ENCODE measurements around the gene SHROOM4.

SHROOM4 gene

GRCh38 chrX:50707955-50708699 lies 105.9 kb downstream of the SHROOM4 start:
- DNase-seq (ENCODE audit: low read depth), result no peak

GRCh38 chrX:50707405-50707804 lies 106.6 kb downstream of the SHROOM4 start:
- no peak for DNase-seq (ENCODE audit: low read depth)

GRCh38 chrX:50705042-50705441 lies 109.0 kb downstream of the SHROOM4 start:
- DNase-seq (ENCODE audit: low read depth), result peak; percentile 41

- peak; percentile 10 for DNase-seq (ENCODE audit: low read depth)
Observed at GRCh38 chrX:50704360-50704759, 109.6 kb downstream of the SHROOM4 start.

- DNase-seq (ENCODE audit: low read depth), result no peak
Observed at GRCh38 chrX:50700921-50701320, 113.1 kb downstream of the SHROOM4 start.

GRCh38 chrX:50698944-50699343 lies 115.0 kb downstream of the SHROOM4 start:
- no peak for DNase-seq (ENCODE audit: low read depth)

- DNase-seq (ENCODE audit: low read depth), result peak; percentile 49
Observed at GRCh38 chrX:50697691-50698090, 116.3 kb downstream of the SHROOM4 start.

GRCh38 chrX:50691820-50692219 lies 122.2 kb downstream of the SHROOM4 start:
- DNase-seq (ENCODE audit: low read depth), result peak; percentile 24

- no peak for DNase-seq (ENCODE audit: low read depth)
Observed at GRCh38 chrX:50684871-50685270, 129.1 kb downstream of the SHROOM4 start.

- DNase-seq (ENCODE audit: low read depth), result no peak
Observed at GRCh38 chrX:50680990-50681389, 133.0 kb downstream of the SHROOM4 start.

GRCh38 chrX:50677789-50678188 lies 136.2 kb downstream of the SHROOM4 start:
- DNase-seq (ENCODE audit: low read depth), result no peak

- DNase-seq (ENCODE audit: low read depth), result no peak
Observed at GRCh38 chrX:50671661-50672060, 142.3 kb downstream of the SHROOM4 start.

GRCh38 chrX:50668860-50669259 lies 145.1 kb downstream of the SHROOM4 start:
- DNase-seq (ENCODE audit: low read depth), result no peak

- no peak for DNase-seq (ENCODE audit: low read depth)
Observed at GRCh38 chrX:50648156-50648555, 165.8 kb downstream of the SHROOM4 start.

- no peak for DNase-seq (ENCODE audit: low read depth)
Observed at GRCh38 chrX:50644496-50644895, 169.5 kb downstream of the SHROOM4 start.

GRCh38 chrX:50643525-50644137 lies 170.4 kb downstream of the SHROOM4 start:
- no peak for DNase-seq (ENCODE audit: low read depth)

- no peak for DNase-seq (ENCODE audit: low read depth)
Observed at GRCh38 chrX:50638123-50638522, 175.9 kb downstream of the SHROOM4 start.

- no peak for DNase-seq (ENCODE audit: low read depth)
Observed at GRCh38 chrX:50635817-50636365, 178.1 kb downstream of the SHROOM4 start.

GRCh38 chrX:50635162-50635561 lies 178.8 kb downstream of the SHROOM4 start:
- no peak for DNase-seq (ENCODE audit: low read depth)

GRCh38 chrX:50629774-50630173 lies 184.2 kb downstream of the SHROOM4 start:
- DNase-seq (ENCODE audit: low read depth), result no peak

- DNase-seq (ENCODE audit: low read depth), result no peak
Observed at GRCh38 chrX:50627696-50628095, 186.3 kb downstream of the SHROOM4 start.

- DNase-seq (ENCODE audit: low read depth), result no peak
Observed at GRCh38 chrX:50626432-50626831, 187.6 kb downstream of the SHROOM4 start.

- DNase-seq (ENCODE audit: low read depth), result no peak
Observed at GRCh38 chrX:50622751-50623150, 191.2 kb downstream of the SHROOM4 start.
